NT2/D1 (cell line): ENCODE measurements around the gene APOA4.

Experiments
- SUZ12 ChIP-seq: IDR thresholded peaks from 2 replicates; pipeline ENCODE4 v1.6.1; 2011; ENCODE audit not compliant: insufficient read length, insufficient read depth; ENCODE audit errors: extremely low read depth
- ZNF274 ChIP-seq: IDR thresholded peaks from 2 replicates; pipeline ENCODE4 v1.6.1; 2011; ENCODE audit warnings: mild to moderate bottlenecking, low read depth, low read length

DNA sequence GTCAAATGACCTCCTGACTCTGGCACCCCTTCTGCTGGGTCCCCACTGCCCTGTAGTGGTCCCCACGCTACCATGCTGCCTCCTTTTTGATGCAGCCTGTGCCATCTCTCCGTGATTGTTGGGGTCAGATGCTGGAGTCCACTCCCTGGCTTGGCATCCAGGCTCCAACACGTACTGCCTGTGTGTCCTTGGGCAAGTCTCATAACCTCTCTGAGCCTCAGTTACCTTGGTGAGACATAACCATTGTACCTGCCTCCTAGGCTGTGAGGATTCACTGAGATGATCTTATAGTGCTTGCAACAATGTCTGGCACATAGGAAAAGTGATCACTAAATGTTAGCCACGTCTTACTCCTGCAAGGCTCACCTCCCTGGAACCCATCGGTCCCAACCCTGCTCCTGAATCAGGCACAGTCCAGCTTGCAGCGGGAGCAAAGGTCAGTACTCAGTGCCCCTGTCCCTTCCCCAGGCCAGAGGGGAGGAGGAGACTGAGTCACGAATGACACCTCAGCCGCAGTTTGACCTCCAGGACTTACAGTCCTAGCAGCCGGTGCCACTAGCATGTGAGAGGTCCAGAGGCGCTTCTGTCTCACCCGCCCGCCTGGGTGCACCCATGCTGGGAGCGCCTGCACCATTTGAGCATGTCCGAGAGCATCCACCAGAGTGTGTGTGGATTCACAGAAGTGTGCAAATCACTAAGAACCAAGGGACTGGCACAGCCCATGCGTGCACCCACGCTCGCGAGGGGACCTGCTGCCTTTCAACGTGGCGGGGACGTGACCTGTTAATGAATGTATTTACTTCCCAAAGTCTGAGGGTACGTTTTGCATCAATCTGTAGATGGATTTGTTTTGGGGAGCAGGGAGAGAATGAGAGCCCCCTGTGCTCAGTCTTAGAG lies 3.0 kb upstream of the APOA4 start:
- TF ChIP-seq ZNF274 (no peak), SUZ12 (no peak)
